HepG2 (cell line): ENCODE measurements around the gene IQGAP3. TPM values are rescaled to one million over a fixed set of nuclear protein-coding genes. Genes with fewer than 3 reads are reported as not detected.

Experiments
- ATAC-seq: fragments of 200-7000 bp; cut with Tn5 transposase; 3 replicates; pipeline ENCODE4 v1.9.1; 2020; ENCODE audit warnings: mild to moderate bottlenecking, moderate library complexity
- BruUV-seq: library from RNA; stranded (reverse); fragments of 400-500 nt; replicated peaks from 2 replicates; lab custom pipeline; 2021; lab: Mats Ljungman, UMichigan
- CTCF ChIA-PET: fragments of 300-600 bp; formaldehyde crosslinking; extraction: SDS; loops from one replicate; lab custom pipeline; 2021; ENCODE audit warnings: low total read pairs, inconsistent platforms, low intra/inter-chr PET ratio; lab: Yijun Ruan, JAX
- POLR2A ChIA-PET: fragments of 350-600 bp; sonication (Branson Sonifier 250); formaldehyde crosslinking; loops from one replicate; lab custom pipeline; 2020; ENCODE audit warnings: antibody characterized with exemption, inconsistent platforms; lab: Yijun Ruan, JAX
- DNase-seq: peaks from one replicate; pipeline ENCODE4 v3.0.0-alpha.2; 2015; ENCODE audit warnings: low spot score
- FAIRE-seq: peaks from 3 replicates; lab custom pipeline; 2011; peaks lifted over from hg19 to GRCh38; lab: Jason Lieb, UNC
- H2AFZ ChIP-seq: one replicate; pipeline ENCODE4 v1.6.1; 2011; ENCODE audit warnings: low read length, inconsistent platforms
- H3K27ac ChIP-seq: fragments of 300-600 bp; 3 replicates; pipeline ENCODE4 v1.8.0; 2011; ENCODE audit warnings: mixed run types, mild to moderate bottlenecking, mixed read lengths, low read length, inconsistent platforms; ENCODE audit not compliant: insufficient read depth; ENCODE audit errors: extremely low read length
- H3K27me3 ChIP-seq, 2 experiments: fragments of 200-600 bp in 1 of 2; 2 replicates in 1 of 2; 3 replicates in 1 of 2; pipeline versions ENCODE4 v1.6.0 to v1.8.0; 2011; ENCODE audit warnings: low read length in 2 of 2, mild to moderate bottlenecking in 2 of 2, moderate library complexity in 2 of 2, inconsistent platforms in 1 of 2; ENCODE audit not compliant: insufficient read depth in 2 of 2, control insufficient read depth in 1 of 2
- H3K36me3 ChIP-seq, 2 experiments: fragments of 200-600 bp in 1 of 2; replicated peaks in 1 of 2; 2 replicates in 1 of 2; 3 replicates in 1 of 2; pipeline versions ENCODE4 v1.5.1 to v1.8.0; 2011; ENCODE audit warnings: low read length in 2 of 2, inconsistent platforms in 1 of 2; ENCODE audit not compliant: insufficient read depth in 2 of 2, control insufficient read depth in 1 of 2
- H3K4me1 ChIP-seq: 2 replicates; pipeline ENCODE4 v1.5.1; 2012; ENCODE audit warnings: low read length, inconsistent platforms; ENCODE audit not compliant: insufficient read depth
- H3K4me2 ChIP-seq: 2 replicates; pipeline ENCODE4 v1.6.0; 2011; ENCODE audit warnings: low read depth, low read length, inconsistent platforms
- H3K4me3 ChIP-seq, 3 experiments: fragments of 200-600 bp in 1 of 3; sonication (generic), shearing (Covaris generic) in 1 of 3; replicated peaks in 1 of 3; 2 replicates each; pipeline ENCODE4 v1.5.1; 2011 to 2016; ENCODE audit warnings: low read length in 3 of 3, inconsistent platforms in 2 of 3, low read depth in 2 of 3, mild to moderate bottlenecking in 2 of 3, control low read depth in 1 of 3, mixed read lengths in 1 of 3; ENCODE audit not compliant: insufficient read depth in 1 of 3
- H3K79me2 ChIP-seq: one replicate; pipeline ENCODE4 v1.6.1; 2011; ENCODE audit warnings: low read length, inconsistent platforms; ENCODE audit not compliant: insufficient read depth
- H3K9ac ChIP-seq: 2 replicates; pipeline ENCODE4 v1.6.0; 2011; ENCODE audit warnings: mild to moderate bottlenecking, low read depth, low read length, inconsistent platforms; ENCODE audit not compliant: insufficient read depth
- H3K9me3 ChIP-seq: 2 replicates; pipeline ENCODE4 v1.5.1; 2012; ENCODE audit warnings: mild to moderate bottlenecking, low read length
- H4K20me1 ChIP-seq: 2 replicates; pipeline ENCODE4 v1.6.0; 2011; ENCODE audit warnings: inconsistent platforms, mild to moderate bottlenecking, low read length, moderate library complexity; ENCODE audit not compliant: insufficient read depth
- ARNT2 ChIP-seq: sonication (generic); formaldehyde crosslinking; IDR thresholded peaks from 2 replicates; pipeline ENCODE4 v1.8.0; 2022; ENCODE audit warnings: mild to moderate bottlenecking, low read depth, missing genetic modification reagents, moderate library complexity
- KAT7 ChIP-seq: IDR thresholded peaks from 2 replicates; pipeline ENCODE4 v1.6.1; 2018; ENCODE audit warnings: borderline replicate concordance, missing compliant biosample characterization
- MXD4 ChIP-seq: IDR thresholded peaks from 2 replicates; pipeline ENCODE4 v1.6.1; 2016; ENCODE audit warnings: mild to moderate bottlenecking, missing biosample characterization, missing genetic modification reagents
- NFYB ChIP-seq: sonication (generic); formaldehyde crosslinking; IDR thresholded peaks from 2 replicates; pipeline ENCODE4 v1.4.0; 2020; ENCODE audit warnings: missing genetic modification reagents
- PHF5A ChIP-seq: IDR thresholded peaks from one replicate; pipeline ENCODE4 v1.6.1; 2018; ENCODE audit warnings: low read depth, missing genetic modification reagents; ENCODE audit not compliant: unreplicated experiment
- RCOR2 ChIP-seq: IDR thresholded peaks from 2 replicates; pipeline ENCODE4 v1.6.1; 2016; ENCODE audit warnings: missing biosample characterization, missing genetic modification reagents
- RFX5 ChIP-seq: IDR thresholded peaks from 2 replicates; pipeline ENCODE4 v1.6.1; 2011; ENCODE audit warnings: low read depth, low read length, improper control_type of control experiment
- ZBTB4 ChIP-seq: sonication (generic); formaldehyde crosslinking; IDR thresholded peaks from 2 replicates; pipeline ENCODE4 v1.4.0; 2020; ENCODE audit warnings: missing genetic modification reagents, mild to moderate bottlenecking, borderline replicate concordance
- ZNF234 ChIP-seq: sonication (generic); formaldehyde crosslinking; conservative IDR thresholded peaks from 2 replicates; pipeline ENCODE4 v1.5.1; 2020; ENCODE audit warnings: mild to moderate bottlenecking, missing genetic modification reagents
- ZNF354B ChIP-seq: sonication (generic); formaldehyde crosslinking; IDR thresholded peaks from 2 replicates; pipeline ENCODE4 v1.8.0; 2022; ENCODE audit warnings: mild to moderate bottlenecking, missing genetic modification reagents
- ZNF580 ChIP-seq: IDR thresholded peaks from 2 replicates; pipeline ENCODE4 v1.6.1; 2016; ENCODE audit warnings: low read depth, borderline replicate concordance
- WGBS: methylation state at CpG from one replicate; pipeline ENCODE4 v1.1.6; 2017; ENCODE audit warnings: low lambda C conversion rate; 5-methylcytosine and 5-hydroxymethylcytosine counted together
- in situ Hi-C: cut with HindIII; loops from 2 replicates; pipeline ENCODE4 v1.10.0; 2017; ENCODE audit warnings: low pct_unique_long_range_greater_than_20kb; ENCODE audit not compliant: extremely low pct_ligation_motif_present
- intact Hi-C: fragments of 100-400 bp; cut with micrococcal nuclease; formaldehyde crosslinking; loops from one replicate; pipeline ENCODE4 v1.10.0; 2022; ENCODE audit not compliant: unreplicated experiment
- polyA plus RNA-seq, 8 experiments: library from polyadenylated mRNA; depleted of rRNA in 3 of 8; stranded (reverse) in 7 of 8; unstranded in 1 of 8; fragments of >200 nt; fragmentation: Illumina TruSeq in 4 of 8; extraction: Trizol in 4 of 8; gene quantifications; 2 replicates each; pipeline versions ENCODE4 v1.2.1 to v1.2.3, GENCODE V29; 2011 to 2016; ENCODE audit warnings: low read depth in 4 of 8, missing spikeins in 1 of 8, mixed read lengths in 1 of 8; ENCODE audit not compliant: insufficient read depth in 1 of 8
- total RNA-seq, 5 experiments: library from RNA; depleted of rRNA; stranded (reverse); fragments of >200 nt; fragmentation: Illumina TruSeq; extraction: Trizol; gene quantifications; 2 replicates each; pipeline ENCODE4 v1.2.3, GENCODE V29; 2016; ENCODE audit warnings: low read depth in 1 of 5

Gene IQGAP3
- total and polyA plus RNA-seq, 2 of the 13 experiments (the other 11 are each of a cell fraction or from before 2014, with no cell fraction given), result 13.5 to 14.1 TPM

GRCh38 chr1:156538711-156539440, 33.5 kb downstream of the IQGAP3 start (continued):
- TF ChIP-seq ZNF354B (CRISPR knock-in tag) (no peak), NFYB (CRISPR knock-in tag) (no peak), ARNT2 (CRISPR knock-in tag) (no peak), ZBTB4 (no peak), ZNF234 (CRISPR knock-in tag) (no peak), ZNF580 (CRISPR knock-in tag) (no peak), RFX5 (no peak), RCOR2 (CRISPR knock-in tag) (no peak), KAT7 (CRISPR knock-in tag) (no peak), PHF5A (no peak)

- no peak for DNase-seq
- in situ Hi-C loops (no loop called here), intact Hi-C loops (no loop called here)
- peaks cover 24 to 61% of the 10 kb centered on the region in 2 experiments for H3K36me3 ChIP-seq
- no peaks in the 10 kb centered on the region for H3K79me2 ChIP-seq
- POLR2A ChIA-PET, result no interaction called here
- no peak overlapping the region for H3K9ac ChIP-seq
- no peaks in the 10 kb centered on the region for H3K27me3 ChIP-seq
- ATAC-seq, result no peak
- WGBS, result 96% methylated on average over 9 of the region's 9 CpGs
- no peak overlapping the region for H2AFZ ChIP-seq
- no peak overlapping the region for H3K4me2 ChIP-seq
- no peak for FAIRE-seq
- CTCF ChIA-PET, result no interaction called here
- no peaks in the 10 kb centered on the region for H4K20me1 ChIP-seq
- no TSS peak for BruUV-seq
- no peak for TF ChIP-seq MXD4 (CRISPR knock-in tag)
- TF ChIP-seq, all 625 proteins: peak for 0
- no peak overlapping the region for H3K27ac ChIP-seq
- no peak overlapping the region for H3K4me3 ChIP-seq
- H3K4me1 ChIP-seq, result no peaks in the 10 kb centered on the region
- no peaks in the 10 kb centered on the region for H3K9me3 ChIP-seq
These were observed 35.3 kb downstream of the IQGAP3 start for GRCh38 chr1:156537027-156537426.
